ENCODE measurements around the gene PRRC2B.

- TF ChIP-seq EZH2phosphoT487 (IDR thresholded peaks at IDR 0.05; ENCODE audit: low read depth, severe bottlenecking, unreplicated experiment) (no peak), CTCF (IDR thresholded peaks at IDR 0.05; ENCODE audit: poor library complexity) (no peak)
Observed at GRCh38 chr9:131539223-131539923, 145.5 kb downstream of the PRRC2B start.
